ENCODE data around the gene ATRAID. TPM values are rescaled to one million over a fixed set of nuclear protein-coding genes. Genes with fewer than 3 reads are reported as not detected.

ATRAID gene
- total RNA-seq, 1 experiment from 2014 or later: 92.8 TPM

GRCh38 chr2:27206346-27206745 lies 5.5 kb upstream of the ATRAID start:
- CTCF ChIA-PET: no interaction called here
- Histone ChIP-seq H4K20me1 (ENCODE audit: insufficient read depth) (no peaks in the 10 kb centered on the region), H3K4me3 (no peak overlapping the region), H2AFZ (no peak overlapping the region), H3K4me2 (no peak overlapping the region), H3K27me3 (ENCODE audit: insufficient read depth, low read depth) (no peaks in the 10 kb centered on the region), H3K4me1 (replicated peaks; ENCODE audit: insufficient read depth) (peaks cover 21% of the 10 kb centered on the region; the same call in 1 of the 2 replicates), H3K36me3 (ENCODE audit: low read depth) (peaks cover 22% of the 10 kb centered on the region; the same call in 1 of the 2 replicates), H3F3A (ENCODE audit: insufficient read depth, low read depth) (peaks cover 18% of the 10 kb centered on the region; the same call in 1 of the 2 replicates), H3K79me2 (ENCODE audit: low read depth) (peaks cover 8% of the 10 kb centered on the region; the same call in 1 of the 2 replicates), H3K9me2 (ENCODE audit: insufficient read depth) (no peaks in the 10 kb centered on the region), H3K9me3 (ENCODE audit: insufficient read depth, low read depth) (no peaks in the 10 kb centered on the region), H3K27ac (no peak overlapping the region)
- no TSS peak for BruUV-seq (replicated peaks)
- intact Hi-C loops (cut with micrococcal nuclease; ENCODE audit: unreplicated experiment): no loop called here
- POLR2A ChIA-PET (ENCODE audit: unreplicated experiment): no interaction called here
- DNase-seq: no peak
- TF ChIP-seq CTCF (conservative IDR thresholded peaks at IDR 0.05) (no peak), EZH2 (IDR thresholded peaks at IDR 0.05; ENCODE audit: low read depth) (no peak)

GRCh38 chr2:27208486-27209050 lies 3.3 kb upstream of the ATRAID start:
- Histone ChIP-seq H3K4me2 (peak overlapping the region; percentile 93; the same call in 1 of the 2 replicates), H3K9me2 (ENCODE audit: insufficient read depth) (no peaks in the 10 kb centered on the region), H3K4me1 (replicated peaks; ENCODE audit: insufficient read depth) (peaks cover 27% of the 10 kb centered on the region), H4K20me1 (ENCODE audit: insufficient read depth) (no peaks in the 10 kb centered on the region), H3K27me3 (ENCODE audit: insufficient read depth, low read depth) (no peaks in the 10 kb centered on the region), H3F3A (ENCODE audit: insufficient read depth, low read depth) (peaks cover 26% of the 10 kb centered on the region; the same call in 1 of the 2 replicates), H3K79me2 (ENCODE audit: low read depth) (peaks cover 17% of the 10 kb centered on the region), H3K4me3 (no peak overlapping the region), H2AFZ (no peak overlapping the region), H3K9me3 (ENCODE audit: insufficient read depth, low read depth) (no peaks in the 10 kb centered on the region), H3K36me3 (ENCODE audit: low read depth) (peaks cover 22% of the 10 kb centered on the region; the same call in 1 of the 2 replicates), H3K27ac (no peak overlapping the region)
- BruUV-seq (replicated peaks): no TSS peak
- no peak for TF ChIP-seq CTCF (conservative IDR thresholded peaks at IDR 0.05)
- TF ChIP-seq EZH2 (IDR thresholded peaks at IDR 0.05; ENCODE audit: low read depth): no peak
- intact Hi-C loops (cut with micrococcal nuclease; ENCODE audit: unreplicated experiment): no loop called here
- CTCF ChIA-PET: no interaction called here
- DNase-seq: no peak
- POLR2A ChIA-PET (ENCODE audit: unreplicated experiment): no interaction called here

- peak overlapping the region; percentile 93 for H3K4me2 ChIP-seq
- ChIA-PET POLR2A (ENCODE audit: unreplicated experiment) (no interaction called here), CTCF (no interaction called here)
- no peaks in the 10 kb centered on the region for H4K20me1 ChIP-seq (ENCODE audit: insufficient read depth)
- no peaks in the 10 kb centered on the region for H3K27me3 ChIP-seq (ENCODE audit: insufficient read depth, low read depth)
- no peak for TF ChIP-seq EZH2 (IDR thresholded peaks at IDR 0.05; ENCODE audit: low read depth)
- no peak for TF ChIP-seq CTCF (conservative IDR thresholded peaks at IDR 0.05)
- no peaks in the 10 kb centered on the region for H3K9me2 ChIP-seq (ENCODE audit: insufficient read depth)
- intact Hi-C loops (cut with micrococcal nuclease; ENCODE audit: unreplicated experiment): loop anchor here (5.0 to 10.0 kb wide), 4 partner anchors 72 to 248 kb away; partner anchors contain the start of genes MPV17, PREB, PRR30 and TRIM54
- peaks cover 27% of the 10 kb centered on the region; the same call in 1 of the 2 replicates for H3F3A ChIP-seq (ENCODE audit: insufficient read depth, low read depth)
- peak overlapping the region; percentile 82 for H3K27ac ChIP-seq
- H3K9me3 ChIP-seq (ENCODE audit: insufficient read depth, low read depth): no peaks in the 10 kb centered on the region
- TSS peak; percentile 27 for BruUV-seq (replicated peaks)
- H3K36me3 ChIP-seq (ENCODE audit: low read depth): peaks cover 22% of the 10 kb centered on the region; the same call in 1 of the 2 replicates
- H3K79me2 ChIP-seq (ENCODE audit: low read depth): peaks cover 24% of the 10 kb centered on the region
- H2AFZ ChIP-seq: no peak overlapping the region
- peak; percentile 41 to 84 for DNase-seq
- peak overlapping the region; percentile 11; the same call in 1 of the 2 replicates for H3K4me3 ChIP-seq
- H3K4me1 ChIP-seq (replicated peaks; ENCODE audit: insufficient read depth): peaks cover 33% of the 10 kb centered on the region
These were observed 2.0 kb upstream of the ATRAID start for GRCh38 chr2:27209621-27210401.

Data from PC-9 (cell line).